Fibroblast of lung (primary cell): Measurements from ENCODE around the gene PNKP.

Experiments
- EZH2 ChIP-seq: IDR thresholded peaks from 2 replicates; pipeline ENCODE4 v1.5.1; 2012; ENCODE audit warnings: low read length, control low read depth, mild to moderate bottlenecking; ENCODE audit errors: missing control alignments
- TF ChIP-seq, protein P1 (sequence below), 2 donors: IDR thresholded peaks in 1 of 2; conservative IDR thresholded peaks in 1 of 2; 1 replicate in 1 of 2; 2 replicates in 1 of 2; pipeline ENCODE4 v1.5.1; 2011 to 2012; ENCODE audit warnings: low read length in 2 of 2, control low read depth in 1 of 2, inconsistent platforms in 1 of 2, low read depth in 1 of 2, mild to moderate bottlenecking in 1 of 2

DNA sequence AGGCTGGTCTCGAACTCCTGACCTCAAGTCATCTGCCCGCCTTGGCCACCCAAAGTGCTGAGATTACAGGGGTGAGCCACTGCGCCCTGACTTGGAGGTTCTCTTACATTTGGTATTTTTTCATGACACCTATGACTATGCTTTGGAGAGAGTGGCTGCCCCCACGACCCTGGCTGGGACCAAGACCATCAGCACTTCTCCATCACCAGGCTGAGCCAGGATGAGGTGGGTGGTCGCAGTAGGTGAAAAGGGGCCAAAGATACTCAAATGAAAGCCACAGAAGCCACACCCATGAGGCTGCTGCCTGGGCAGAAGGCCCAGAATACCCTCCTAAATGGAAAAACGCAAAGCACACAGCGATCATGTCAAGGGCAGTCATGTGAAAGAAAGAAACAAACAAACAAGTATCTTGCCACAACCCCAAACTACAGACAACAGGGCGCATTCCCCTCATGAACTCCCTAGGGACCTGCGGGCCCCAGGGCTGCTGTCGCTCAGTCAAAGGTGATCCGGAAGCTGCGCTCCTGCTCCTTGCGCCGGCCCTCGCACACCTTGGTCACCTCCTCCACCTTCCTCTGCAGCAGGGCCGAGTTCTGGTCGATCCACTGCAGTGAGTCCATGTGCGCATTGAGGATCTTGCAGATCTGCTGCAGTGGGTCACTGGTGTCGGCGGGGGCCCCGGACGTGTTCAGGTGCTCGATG is 40.5 kb upstream of the PNKP start:
- TF ChIP-seq, protein P1, sequence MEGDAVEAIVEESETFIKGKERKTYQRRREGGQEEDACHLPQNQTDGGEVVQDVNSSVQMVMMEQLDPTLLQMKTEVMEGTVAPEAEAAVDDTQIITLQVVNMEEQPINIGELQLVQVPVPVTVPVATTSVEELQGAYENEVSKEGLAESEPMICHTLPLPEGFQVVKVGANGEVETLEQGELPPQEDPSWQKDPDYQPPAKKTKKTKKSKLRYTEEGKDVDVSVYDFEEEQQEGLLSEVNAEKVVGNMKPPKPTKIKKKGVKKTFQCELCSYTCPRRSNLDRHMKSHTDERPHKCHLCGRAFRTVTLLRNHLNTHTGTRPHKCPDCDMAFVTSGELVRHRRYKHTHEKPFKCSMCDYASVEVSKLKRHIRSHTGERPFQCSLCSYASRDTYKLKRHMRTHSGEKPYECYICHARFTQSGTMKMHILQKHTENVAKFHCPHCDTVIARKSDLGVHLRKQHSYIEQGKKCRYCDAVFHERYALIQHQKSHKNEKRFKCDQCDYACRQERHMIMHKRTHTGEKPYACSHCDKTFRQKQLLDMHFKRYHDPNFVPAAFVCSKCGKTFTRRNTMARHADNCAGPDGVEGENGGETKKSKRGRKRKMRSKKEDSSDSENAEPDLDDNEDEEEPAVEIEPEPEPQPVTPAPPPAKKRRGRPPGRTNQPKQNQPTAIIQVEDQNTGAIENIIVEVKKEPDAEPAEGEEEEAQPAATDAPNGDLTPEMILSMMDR (conservative IDR thresholded peaks at IDR 0.05 in 1 of 2, IDR thresholded peaks at IDR 0.05 in 1 of 2; ENCODE audit: low read depth in 1 of 2, low read length in 2 of 2) = no peak
- no peak for TF ChIP-seq EZH2
